PFSK-1 (cell line): Measurements from ENCODE around the gene ELK3.

Experiments
- FOXP2 ChIP-seq: optimal IDR thresholded peaks from 2 replicates; pipeline ENCODE3; 2011; ENCODE audit warnings: borderline replicate concordance, control low read depth, inconsistent platforms; ENCODE audit not compliant: insufficient read depth; ENCODE audit errors: extremely low read length, extremely low read depth
- POLR2AphosphoS5 ChIP-seq: IDR thresholded peaks from 2 replicates; pipeline ENCODE4 v1.6.1; 2012; ENCODE audit warnings: low read depth, mild to moderate bottlenecking, control low read depth, low read length, moderate library complexity
- SIN3A ChIP-seq: IDR thresholded peaks from 2 replicates; pipeline ENCODE4 v1.6.1; 2012; ENCODE audit warnings: mild to moderate bottlenecking, low read length, moderate library complexity, borderline replicate concordance; ENCODE audit not compliant: insufficient read depth
- TAF1 ChIP-seq: IDR thresholded peaks from 2 replicates; pipeline ENCODE4 v1.6.1; 2012; ENCODE audit warnings: low read length, control low read depth, borderline replicate concordance; ENCODE audit not compliant: insufficient read depth
- TF ChIP-seq, protein P1 (sequence below), 2 experiments: IDR thresholded peaks; 2 replicates each; pipeline versions ENCODE4 v1.6.1 to v1.8.0; 2011 to 2012; ENCODE audit warnings: low read depth in 2 of 2, low read length in 2 of 2, control low read depth in 1 of 2, inconsistent platforms in 1 of 2, mild to moderate bottlenecking in 1 of 2, moderate library complexity in 1 of 2; ENCODE audit not compliant: insufficient read depth in 1 of 2

ELK3 gene

GRCh38 chr12:96263449-96263902 is 69.3 kb downstream of the ELK3 start:
- TF ChIP-seq, protein P1, sequence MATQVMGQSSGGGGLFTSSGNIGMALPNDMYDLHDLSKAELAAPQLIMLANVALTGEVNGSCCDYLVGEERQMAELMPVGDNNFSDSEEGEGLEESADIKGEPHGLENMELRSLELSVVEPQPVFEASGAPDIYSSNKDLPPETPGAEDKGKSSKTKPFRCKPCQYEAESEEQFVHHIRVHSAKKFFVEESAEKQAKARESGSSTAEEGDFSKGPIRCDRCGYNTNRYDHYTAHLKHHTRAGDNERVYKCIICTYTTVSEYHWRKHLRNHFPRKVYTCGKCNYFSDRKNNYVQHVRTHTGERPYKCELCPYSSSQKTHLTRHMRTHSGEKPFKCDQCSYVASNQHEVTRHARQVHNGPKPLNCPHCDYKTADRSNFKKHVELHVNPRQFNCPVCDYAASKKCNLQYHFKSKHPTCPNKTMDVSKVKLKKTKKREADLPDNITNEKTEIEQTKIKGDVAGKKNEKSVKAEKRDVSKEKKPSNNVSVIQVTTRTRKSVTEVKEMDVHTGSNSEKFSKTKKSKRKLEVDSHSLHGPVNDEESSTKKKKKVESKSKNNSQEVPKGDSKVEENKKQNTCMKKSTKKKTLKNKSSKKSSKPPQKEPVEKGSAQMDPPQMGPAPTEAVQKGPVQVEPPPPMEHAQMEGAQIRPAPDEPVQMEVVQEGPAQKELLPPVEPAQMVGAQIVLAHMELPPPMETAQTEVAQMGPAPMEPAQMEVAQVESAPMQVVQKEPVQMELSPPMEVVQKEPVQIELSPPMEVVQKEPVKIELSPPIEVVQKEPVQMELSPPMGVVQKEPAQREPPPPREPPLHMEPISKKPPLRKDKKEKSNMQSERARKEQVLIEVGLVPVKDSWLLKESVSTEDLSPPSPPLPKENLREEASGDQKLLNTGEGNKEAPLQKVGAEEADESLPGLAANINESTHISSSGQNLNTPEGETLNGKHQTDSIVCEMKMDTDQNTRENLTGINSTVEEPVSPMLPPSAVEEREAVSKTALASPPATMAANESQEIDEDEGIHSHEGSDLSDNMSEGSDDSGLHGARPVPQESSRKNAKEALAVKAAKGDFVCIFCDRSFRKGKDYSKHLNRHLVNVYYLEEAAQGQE (IDR thresholded peaks at IDR 0.05; ENCODE audit: insufficient read depth in 1 of 2, low read depth in 2 of 2, low read length in 2 of 2), result no peak

DNA sequence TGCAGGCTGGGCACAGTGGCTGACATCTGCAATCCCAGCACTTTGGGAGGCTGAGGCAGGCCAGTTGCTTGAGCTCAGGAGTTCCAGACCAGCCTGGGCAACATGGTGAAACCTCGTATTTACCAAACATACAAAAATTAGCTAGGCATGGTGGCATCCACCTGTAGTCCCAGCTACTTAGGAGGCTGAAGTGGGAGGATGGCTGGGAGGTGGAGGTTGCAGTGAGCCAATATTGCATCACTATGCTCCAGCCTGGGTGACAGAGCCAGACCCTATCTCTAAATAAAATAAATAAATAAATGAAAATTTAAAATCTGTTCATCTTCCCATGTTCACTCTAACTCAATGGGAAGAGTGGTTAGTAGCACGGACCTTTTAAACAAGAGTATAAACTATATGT is 71.2 kb downstream of the ELK3 start:
- TF ChIP-seq FOXP2 (no peak), TAF1 (no peak), SIN3A (no peak), POLR2AphosphoS5 (no peak)
- TF ChIP-seq, protein P1 (IDR thresholded peaks at IDR 0.05; ENCODE audit: insufficient read depth in 1 of 2, low read depth in 2 of 2, low read length in 2 of 2), result no peak

DNA sequence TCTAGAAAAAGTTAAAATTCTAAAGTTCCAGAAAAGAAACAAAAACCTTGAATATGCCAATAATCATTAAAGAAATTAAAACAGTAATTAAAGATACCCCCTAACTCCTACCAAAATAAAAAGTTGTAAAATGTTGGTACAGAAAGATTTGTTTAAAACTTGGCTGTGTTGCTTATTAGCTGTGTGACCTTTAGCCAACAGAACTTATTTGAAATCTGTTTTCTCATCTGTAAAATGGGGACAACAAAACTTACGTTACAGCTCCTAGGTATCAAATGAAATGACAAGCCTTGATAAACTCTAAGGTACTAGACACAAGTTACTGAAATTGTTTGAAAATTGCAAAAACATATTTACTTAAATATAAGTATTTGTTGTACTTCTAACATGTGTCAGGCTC is 71.7 kb downstream of the ELK3 start:
- TF ChIP-seq, protein P1 (IDR thresholded peaks at IDR 0.05; ENCODE audit: insufficient read depth in 1 of 2, low read depth in 2 of 2, low read length in 2 of 2), result no peak
- no peak for TF ChIP-seq TAF1
- no peak for TF ChIP-seq POLR2AphosphoS5
- no peak for TF ChIP-seq SIN3A
- no peak for TF ChIP-seq FOXP2

DNA sequence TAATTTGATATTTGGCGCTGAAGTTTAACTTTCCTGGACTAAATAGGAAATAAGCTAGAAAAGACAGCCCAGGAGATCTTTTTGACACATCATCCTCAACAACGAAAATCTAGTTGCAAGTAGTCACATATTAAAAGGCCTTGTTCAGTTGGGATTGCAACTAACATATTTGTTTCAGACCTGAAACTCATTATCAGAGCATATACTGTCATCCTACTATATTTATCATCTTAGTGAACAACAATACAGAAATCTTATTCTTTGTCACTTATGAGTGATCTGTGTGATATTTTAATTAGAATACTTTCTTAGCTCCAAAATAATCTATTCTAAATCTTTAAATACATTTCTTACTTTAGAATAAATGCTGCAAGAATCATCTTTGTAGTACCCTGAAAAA is 72.1 kb downstream of the ELK3 start:
- TF ChIP-seq, protein P1 (IDR thresholded peaks at IDR 0.05; ENCODE audit: insufficient read depth in 1 of 2, low read depth in 2 of 2, low read length in 2 of 2), result no peak
- TF ChIP-seq FOXP2 (no peak), POLR2AphosphoS5 (no peak), SIN3A (no peak), TAF1 (no peak)

DNA sequence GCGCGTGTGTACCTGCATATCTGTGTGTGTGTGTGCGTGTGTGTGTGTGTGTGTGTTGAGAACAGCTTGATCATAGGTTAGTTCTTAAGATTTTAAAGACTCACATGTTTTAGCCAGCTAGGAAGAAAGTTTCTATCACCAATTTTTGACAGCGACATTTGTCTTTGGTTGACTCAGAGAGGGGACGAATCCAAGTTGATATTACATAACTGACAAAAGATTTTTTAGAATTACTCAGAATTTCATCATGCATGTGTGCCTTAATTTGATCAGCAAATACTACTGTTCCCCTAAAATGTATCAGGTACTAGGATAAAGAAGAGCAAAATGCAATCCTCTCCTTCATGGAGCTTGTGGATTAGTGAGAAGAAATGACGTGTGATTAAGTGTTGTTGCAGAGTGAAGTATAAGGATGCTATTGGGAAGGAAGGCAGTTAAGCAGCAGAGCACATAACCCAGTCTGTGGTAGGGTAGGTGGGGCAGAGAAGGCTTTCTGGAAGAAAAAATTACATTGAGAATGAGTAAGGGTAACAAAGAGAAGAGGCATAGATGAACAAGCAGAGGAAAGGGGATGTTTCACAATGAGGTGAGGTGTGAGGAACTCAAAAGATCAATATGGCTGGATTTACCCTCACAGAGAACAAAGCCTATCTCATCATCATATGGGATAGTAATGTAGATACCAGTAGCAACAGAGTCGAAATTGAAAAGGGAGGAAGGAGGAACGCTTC is 77.5 kb downstream of the ELK3 start:
- no peak for TF ChIP-seq FOXP2
